Measurements from ENCODE around the gene CSTPP1. TPM values are rescaled to one million over a fixed set of nuclear protein-coding genes. Genes with fewer than 3 reads are reported as not detected.

The CSTPP1 gene
- total and polyA plus RNA-seq, 2 of the 4 experiments (the other 2 are of a cell fraction): 22.0 to 35.7 TPM

- H2BK5ac ChIP-seq (ENCODE audit: low read depth, low read length, poor library complexity, severe bottlenecking): no peak overlapping the region
- H3K9me3 ChIP-seq (ENCODE audit: control insufficient read depth, insufficient read depth, low read length): peaks cover 6% of the 10 kb centered on the region; the same call in 1 of the 2 replicates
- dilution Hi-C loops (cut with HindIII; ENCODE audit: low sequenced_read_pairs, unreplicated experiment) (no loop called here), in situ Hi-C loops (cut with MboI; ENCODE audit: low sequenced_read_pairs) (no loop called here), intact Hi-C loops (cut with micrococcal nuclease) (no loop called here)
- no peak for TF ChIP-seq POLR2A (IDR thresholded peaks at IDR 0.05; ENCODE audit: low read depth, low read length)
- no peak for TF ChIP-seq CTCF (conservative IDR thresholded peaks at IDR 0.05; ENCODE audit: low read depth, low read length)
- TF ChIP-seq MAFK (IDR thresholded peaks at IDR 0.05; ENCODE audit: low read depth, low read length): no peak; the same call in 1 of the 2 replicates
- TF ChIP-seq NFE2L2 (IDR thresholded peaks at IDR 0.05; ENCODE audit: low read depth, low read length): peak; percentile 82
- no peak for TF ChIP-seq CEBPB (IDR thresholded peaks at IDR 0.05; ENCODE audit: low read depth, low read length)
- 0 out of 4 replicates have a peak overlapping the region, but pooled peaks of 1 of the 2 experiments have one; percentile 18 for H4K8ac ChIP-seq (ENCODE audit: low read depth in 2 of 2, low read length in 2 of 2)
- no peak overlapping the region for H4K91ac ChIP-seq (ENCODE audit: insufficient read depth, low read depth, low read length)
- H3K23ac ChIP-seq (ENCODE audit: low read depth, low read length): no peak overlapping the region
- no peaks in the 10 kb centered on the region for H3K36me3 ChIP-seq (ENCODE audit: control insufficient read depth, insufficient read depth, low read length)
- DNase-seq (peak; percentile 48), ATAC-seq (ENCODE audit: low read depth) (peak; percentile 54)
- H3K14ac ChIP-seq (replicated peaks; ENCODE audit: low read depth, low read length): 0 out of 2 replicates have a peak overlapping the region, but pooled peaks have one; percentile 0
- H4K5ac ChIP-seq (ENCODE audit: low read depth, low read length): no peak overlapping the region
- no peak overlapping the region for H2AFZ ChIP-seq (replicated peaks; ENCODE audit: low read length, poor library complexity)
- no peaks in the 10 kb centered on the region for H3K9me1 ChIP-seq (ENCODE audit: insufficient read depth, low read length)
- H3K4me2 ChIP-seq (ENCODE audit: low read depth, low read length): no peak overlapping the region
- no peaks in the 10 kb centered on the region; a peak in 1 of 4 replicates for H3K79me1 ChIP-seq (ENCODE audit: low read depth in 1 of 2, low read length in 2 of 2)
- no peak overlapping the region for H3K56ac ChIP-seq (ENCODE audit: extremely low read depth, insufficient read depth, low read length)
- BruUV-seq (replicated peaks): no TSS peak
- no peak overlapping the region for H3K9ac ChIP-seq (ENCODE audit: low read depth, low read length)
- ChIA-PET POLR2A (ENCODE audit: unreplicated experiment) (no interaction called here), CTCF (no interaction called here)
- no CpG with 5 or more reads among the region's 2 CpGs for WGBS, 2 experiments (ENCODE audit: extremely low coverage in 2 of 2, insufficient read length in 1 of 2)
- no peaks in the 10 kb centered on the region for H4K20me1 ChIP-seq (ENCODE audit: insufficient read depth, low read length)
- no peak overlapping the region for H2BK15ac ChIP-seq (ENCODE audit: low read depth, low read length)
- H3K18ac ChIP-seq (ENCODE audit: low read depth, low read length): no peak overlapping the region
- no peak overlapping the region for H3K27ac ChIP-seq (ENCODE audit: insufficient read depth, low read length)
- H2BK20ac ChIP-seq (ENCODE audit: low read depth, low read length): no peak overlapping the region
- no peaks in the 10 kb centered on the region for H3K27me3 ChIP-seq (ENCODE audit: control insufficient read depth, insufficient read depth, low read length)
- no peak overlapping the region for H2BK120ac ChIP-seq (ENCODE audit: low read depth, low read length)
- H3K4ac ChIP-seq (ENCODE audit: low read depth, low read length): no peak overlapping the region
- no peak overlapping the region for H2AK5ac ChIP-seq (ENCODE audit: low read depth, low read length)
- H3K4me3 ChIP-seq (ENCODE audit: insufficient read depth, low read depth, low read length): no peak overlapping the region
- H3K4me1 ChIP-seq (ENCODE audit: control insufficient read depth, insufficient read depth, low read length): peaks cover 3% of the 10 kb centered on the region
- no peak overlapping the region for H2AK9ac ChIP-seq (replicated peaks; ENCODE audit: low read depth, low read length, poor library complexity)
Measured at GRCh38 chr11:47060807-47061206, 124.2 kb downstream of the CSTPP1 start.
